ENCODE measurements around the gene PIGP. TPM values are rescaled to one million over a fixed set of nuclear protein-coding genes. Genes with fewer than 3 reads are reported as not detected.

The PIGP gene
- total RNA-seq, 2 donors from 2014 or later: 18.3 to 25.1 TPM

DNA sequence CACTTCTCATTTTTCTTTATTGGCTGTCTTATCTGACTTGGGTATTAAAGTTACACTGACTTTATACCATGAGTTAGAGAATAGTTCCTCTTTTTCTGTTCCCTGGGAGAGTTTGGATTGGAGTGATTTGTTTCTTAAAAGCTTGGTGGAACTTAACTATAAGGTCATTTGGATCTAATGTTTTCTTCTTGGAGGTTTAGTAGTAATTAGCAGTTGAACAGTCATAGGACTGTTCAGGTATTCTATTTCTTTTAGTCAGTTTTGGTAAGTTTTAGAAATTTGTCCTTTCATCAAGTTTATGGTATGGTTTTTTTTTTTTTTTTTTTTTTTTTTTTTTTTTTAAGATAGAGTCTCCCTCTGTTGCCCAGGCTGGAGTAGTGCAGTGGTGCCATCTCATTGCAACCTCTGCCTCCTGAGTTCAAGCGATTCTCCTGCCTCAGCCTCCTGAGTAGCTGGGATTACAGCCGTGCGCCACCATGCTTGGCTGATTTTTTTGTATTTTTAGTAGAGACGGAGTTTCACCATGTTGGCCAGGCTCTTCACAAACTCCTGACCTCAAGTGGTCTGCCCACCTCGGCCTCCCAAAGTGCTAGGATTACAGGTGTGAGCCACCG lies 6.4 kb upstream of the PIGP start:
- DNase-seq: no peak
- peak; percentile 63 for ATAC-seq
- intact Hi-C loops (cut with DNase I, micrococcal nuclease): loop anchor here in 1 of 2 donors (10.0 kb wide), 1 partner anchor 95 kb away; no protein-coding TSS in a partner anchor

DNA sequence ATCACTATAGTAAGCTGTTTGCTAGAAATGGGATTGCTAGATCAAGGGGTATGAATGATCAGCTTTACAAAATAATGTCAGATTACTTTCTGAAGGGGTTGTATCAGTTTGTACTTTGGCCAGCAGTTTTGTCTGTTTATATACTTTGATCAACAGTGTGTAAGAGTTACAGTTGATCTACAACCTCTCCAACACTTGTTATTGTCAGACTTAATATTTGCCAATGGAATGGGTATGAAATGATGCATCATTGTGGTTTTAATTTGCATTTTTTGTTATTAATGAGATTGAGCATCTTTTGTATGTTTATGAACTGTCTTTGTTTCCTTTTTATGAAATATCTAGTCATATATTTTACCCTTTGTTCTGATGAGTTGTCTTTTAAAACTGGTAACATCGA lies 4.5 kb upstream of the PIGP start:
- ATAC-seq: no peak
- DNase-seq: no peak
- intact Hi-C loops (cut with DNase I, micrococcal nuclease): loop anchor here in 1 of 2 donors (10.0 kb wide), 1 partner anchor 93 kb away; no protein-coding TSS in a partner anchor

DNA sequence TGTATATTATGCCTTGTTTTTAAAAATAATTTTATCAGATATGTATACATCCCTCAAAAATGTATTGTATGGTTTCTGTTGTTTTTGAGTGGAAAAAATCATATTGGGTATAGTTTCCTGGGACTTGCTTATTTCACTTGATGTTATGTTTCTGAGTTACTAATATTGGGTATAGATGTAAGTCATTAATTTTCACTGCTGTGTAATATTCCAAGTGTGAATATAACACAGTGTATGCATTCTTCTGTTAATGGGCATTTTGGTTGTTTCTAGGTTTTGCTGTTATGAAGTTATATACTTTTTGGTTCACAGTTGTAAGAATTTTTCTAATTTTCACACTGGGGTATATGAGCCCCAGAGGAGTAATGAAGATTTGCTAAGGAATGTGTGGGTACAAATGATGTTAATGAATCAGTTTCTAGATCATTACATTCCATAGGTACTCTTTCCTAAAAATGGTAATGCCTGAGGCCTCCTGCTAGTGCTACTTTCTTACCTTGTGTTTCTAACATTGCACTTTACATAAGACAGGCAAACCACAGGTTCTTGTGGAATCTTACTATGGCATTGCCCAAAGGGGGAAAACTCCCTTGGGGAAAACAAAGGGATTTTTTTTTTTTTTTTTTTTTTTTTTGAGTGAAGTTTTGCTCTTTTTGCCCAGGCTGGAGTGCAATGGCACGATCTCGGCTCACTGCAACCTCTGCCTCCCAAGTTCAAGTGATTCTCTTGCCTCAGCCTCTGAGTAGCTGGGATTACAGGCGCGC lies 3.4 kb upstream of the PIGP start:
- intact Hi-C loops (cut with DNase I, micrococcal nuclease): loop anchor here in 1 of 2 donors (10.0 kb wide), 1 partner anchor 91 kb away; no protein-coding TSS in a partner anchor
- ATAC-seq: no peak
- no peak for DNase-seq

DNA sequence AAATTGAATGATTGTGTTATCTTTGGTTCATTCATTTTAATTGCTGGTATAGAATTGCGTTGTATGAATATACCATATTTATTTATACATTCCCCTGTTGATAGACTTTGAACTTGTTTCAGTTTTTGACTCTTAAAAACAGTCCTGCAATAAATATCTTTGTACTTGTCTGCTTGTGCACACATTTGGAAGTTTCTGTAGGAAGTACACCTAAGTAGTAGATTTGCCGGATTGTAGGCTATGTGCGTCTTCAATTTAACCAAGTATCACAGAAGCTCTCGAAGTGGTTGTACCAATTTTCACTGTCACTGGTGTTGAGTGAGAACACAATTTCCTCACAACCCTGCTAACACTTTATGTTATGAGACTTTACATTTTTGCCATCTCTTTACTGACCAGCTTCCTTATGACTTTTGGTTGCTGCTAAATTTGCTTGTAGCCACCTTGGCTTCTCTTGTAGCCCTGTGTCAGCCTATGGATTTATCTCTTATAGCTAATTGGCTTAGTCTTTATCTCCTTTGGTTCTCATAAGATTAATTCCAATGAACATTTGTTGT lies 2.4 kb upstream of the PIGP start:
- no peak for ATAC-seq
- intact Hi-C loops (cut with DNase I, micrococcal nuclease): loop anchor here in 1 of 2 donors (10.0 kb wide), 1 partner anchor 90 kb away; no protein-coding TSS in a partner anchor
- DNase-seq: no peak

DNA sequence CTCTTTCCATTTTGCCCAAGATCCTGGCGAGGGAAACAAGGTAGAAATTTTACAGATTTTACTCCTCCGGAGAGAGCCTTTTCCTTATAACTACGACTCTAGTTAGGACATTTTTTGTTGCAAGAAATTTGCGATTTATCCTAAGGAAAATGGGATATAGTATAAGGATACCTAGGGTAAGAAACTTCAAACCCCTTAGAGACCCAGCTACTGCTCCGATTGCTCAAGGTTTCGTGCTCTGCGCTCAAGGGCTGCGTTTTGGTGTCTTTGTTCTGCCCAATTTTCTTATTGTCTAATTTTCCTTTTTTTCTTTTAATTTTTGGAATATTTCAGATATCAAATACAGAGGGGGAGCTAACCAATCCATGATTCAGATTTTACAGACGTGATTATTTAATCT lies 1.7 kb upstream of the PIGP start:
- DNase-seq (no peak), ATAC-seq (no peak)
- intact Hi-C loops (cut with DNase I, micrococcal nuclease): loop anchor here in 1 of 2 donors (10.0 kb wide), 1 partner anchor 90 kb away; no protein-coding TSS in a partner anchor

DNA sequence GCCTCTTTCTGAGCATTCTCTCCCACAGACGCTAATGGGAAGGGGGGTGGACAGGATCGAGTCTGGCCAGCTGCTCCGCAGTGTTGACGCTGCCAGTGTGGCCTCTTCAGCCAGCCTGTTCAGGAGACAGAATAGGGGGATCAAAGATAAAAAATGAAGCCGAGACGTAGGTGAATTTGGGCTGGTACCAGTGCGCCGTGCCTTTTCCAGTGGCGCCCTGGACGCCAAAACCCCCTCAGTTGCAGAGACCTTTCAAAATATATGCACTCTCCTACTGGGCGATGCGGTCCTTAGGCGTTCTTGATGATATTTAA lies 1.3 kb upstream of the PIGP start:
- intact Hi-C loops (cut with DNase I, micrococcal nuclease): loop anchor here in 1 of 2 donors (10.0 kb wide), 1 partner anchor 89 kb away; no protein-coding TSS in a partner anchor
- ATAC-seq (peak; percentile 6), DNase-seq (no peak)

DNA sequence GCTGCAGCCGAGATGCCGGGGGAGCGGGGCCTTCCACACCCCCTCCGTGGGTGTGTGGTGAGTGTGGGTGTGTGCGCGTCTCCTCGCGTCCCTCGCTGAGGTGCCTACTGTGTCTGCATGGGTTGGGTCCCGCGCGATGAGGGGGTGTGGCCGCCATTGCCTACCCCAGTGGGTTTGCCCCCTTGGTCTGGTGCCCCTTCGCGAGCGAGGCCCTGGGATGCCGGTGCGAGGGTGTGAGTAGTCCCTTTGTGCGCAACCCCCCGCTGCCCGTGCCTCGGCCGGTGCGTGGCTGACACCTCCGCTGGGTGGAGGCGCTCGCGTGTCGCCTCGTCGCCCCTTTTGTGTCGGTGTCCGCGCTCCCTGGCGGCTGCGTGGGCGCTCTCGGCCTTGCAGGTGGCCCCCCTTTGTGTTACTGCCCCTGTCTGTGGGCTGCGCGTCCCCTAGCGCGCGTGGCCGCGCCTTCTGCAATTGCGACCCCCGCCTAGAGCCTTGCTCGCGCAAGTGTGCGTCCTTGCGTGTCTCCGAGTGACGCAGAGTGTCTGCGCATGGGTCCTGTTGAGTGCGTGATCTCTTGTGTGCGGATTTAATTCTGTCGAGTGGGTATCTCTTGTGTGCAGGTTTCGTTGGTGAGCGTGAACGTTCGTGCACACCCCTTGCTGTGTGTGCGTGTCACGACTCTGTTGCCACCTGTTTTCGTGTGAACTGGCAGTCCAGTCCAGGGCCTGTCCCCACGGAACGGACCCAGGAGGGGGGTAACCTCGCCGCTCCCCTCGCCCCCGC lies 736 bp upstream of the PIGP start:
- DNase-seq: peak; percentile 60 to 77
- intact Hi-C loops (cut with DNase I, micrococcal nuclease): loop anchor here in 1 of 2 donors (10.0 kb wide), 1 partner anchor 89 kb away; no protein-coding TSS in a partner anchor
- ATAC-seq: peak; percentile 47

DNA sequence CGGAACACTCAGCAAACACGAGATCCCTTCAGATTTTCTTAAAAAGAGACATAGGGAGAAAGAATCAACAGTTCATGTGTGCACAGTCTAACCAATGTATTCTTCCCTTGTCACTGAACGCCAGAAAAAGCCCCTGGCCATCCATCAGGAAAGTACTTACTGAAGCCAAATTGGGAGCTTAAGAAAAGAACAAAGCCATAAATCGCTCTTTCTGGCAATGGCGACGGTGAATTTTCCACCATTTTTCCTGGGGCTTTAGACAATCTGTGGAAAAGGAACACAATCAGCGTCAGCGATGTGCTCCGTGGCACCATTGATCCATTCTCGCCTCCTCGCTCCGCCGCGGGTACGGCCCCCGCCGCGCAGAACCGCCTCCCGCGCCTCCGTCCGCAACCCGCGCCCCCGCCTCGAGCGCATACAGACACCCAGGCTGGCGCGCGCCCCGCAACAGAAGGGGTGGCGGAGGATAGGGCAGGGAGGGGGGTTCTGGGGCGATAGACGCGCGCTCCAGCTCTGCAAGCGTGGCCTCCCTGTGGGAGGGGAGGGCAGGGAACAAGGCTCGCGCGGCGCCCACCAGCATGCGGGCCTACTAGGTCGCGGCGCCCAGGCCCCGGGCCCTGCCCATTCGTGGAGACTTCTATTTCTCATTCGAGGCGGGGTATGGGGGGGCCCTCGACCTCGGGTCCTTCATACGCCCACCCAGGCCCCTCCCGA lies 440 bp downstream of the PIGP start:
- DNase-seq: peak in 1 of 2 donors; percentile 75
- peak; percentile 52 for ATAC-seq
- intact Hi-C loops (cut with DNase I, micrococcal nuclease): loop anchor here in 1 of 2 donors (10.0 kb wide), 1 partner anchor 88 kb away; no protein-coding TSS in a partner anchor

DNA sequence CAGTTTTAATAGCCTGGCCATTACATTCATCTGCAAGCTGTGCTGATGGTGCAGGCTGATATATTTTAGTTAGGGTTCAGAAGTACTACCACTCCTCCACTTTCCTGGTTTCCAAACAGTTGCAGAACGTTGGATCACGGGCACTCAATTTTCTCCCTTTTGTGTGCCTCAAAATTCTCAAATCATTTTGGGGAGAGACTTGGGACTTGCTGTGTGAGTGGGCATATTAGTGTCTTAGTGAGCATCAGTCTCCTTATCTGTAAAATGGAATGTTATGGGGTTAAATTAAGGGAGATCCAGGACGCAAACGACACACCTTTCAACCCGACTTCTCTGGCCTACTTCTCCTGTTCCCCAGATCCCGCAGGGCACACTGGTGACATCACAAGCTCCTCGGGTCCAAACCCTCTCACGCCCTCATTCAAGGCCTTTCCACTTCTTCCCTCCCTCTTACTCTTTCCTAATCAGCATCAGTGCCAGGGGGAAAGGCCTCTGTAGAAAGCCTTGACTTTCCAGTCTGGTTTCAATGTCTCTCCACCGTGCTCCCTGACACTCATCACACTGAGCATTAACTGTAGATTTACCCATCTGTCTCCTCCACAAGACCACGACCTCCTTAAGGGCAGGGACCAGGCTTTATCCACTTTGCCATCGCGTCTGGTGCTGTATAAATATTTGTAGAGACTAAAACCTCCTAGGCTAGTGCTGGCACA lies 1.2 kb downstream of the PIGP start:
- DNase-seq (peak; percentile 50 to 76), ATAC-seq (peak; percentile 18)
- intact Hi-C loops (cut with DNase I, micrococcal nuclease): loop anchor here in 1 of 2 donors (10.0 kb wide), 1 partner anchor 87 kb away; no protein-coding TSS in a partner anchor

DNA sequence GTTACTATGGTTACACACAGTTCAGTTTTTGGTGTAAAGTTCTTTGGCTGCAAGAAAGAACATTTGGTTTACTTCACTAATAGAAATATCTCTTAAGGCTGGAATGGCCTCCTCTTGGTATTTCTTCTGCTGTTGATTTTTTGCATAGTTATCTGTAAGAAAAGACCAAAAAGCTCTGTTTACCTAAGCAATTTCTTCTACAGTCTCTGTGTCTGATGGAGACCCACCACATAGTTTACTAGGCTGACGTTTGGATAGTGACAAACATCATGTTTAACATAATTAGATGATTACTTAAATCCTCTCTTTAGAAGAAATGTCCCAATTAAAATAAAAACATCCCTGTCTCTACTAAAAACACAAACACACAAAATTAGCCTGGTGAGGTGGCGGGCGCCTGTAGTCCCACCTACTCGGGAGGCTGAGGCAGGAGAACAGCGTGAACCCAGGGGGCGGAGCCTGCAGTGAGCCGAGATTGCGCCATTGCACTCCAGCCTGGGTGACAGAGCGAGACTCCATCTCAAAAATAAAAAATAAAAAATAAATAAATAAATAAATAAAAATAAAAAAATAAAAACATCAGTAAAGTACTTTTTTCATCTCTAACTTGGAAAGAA lies 7.2 kb downstream of the PIGP start:
- intact Hi-C loops (cut with DNase I, micrococcal nuclease): no loop called here
- DNase-seq: no peak
- ATAC-seq: no peak

DNA sequence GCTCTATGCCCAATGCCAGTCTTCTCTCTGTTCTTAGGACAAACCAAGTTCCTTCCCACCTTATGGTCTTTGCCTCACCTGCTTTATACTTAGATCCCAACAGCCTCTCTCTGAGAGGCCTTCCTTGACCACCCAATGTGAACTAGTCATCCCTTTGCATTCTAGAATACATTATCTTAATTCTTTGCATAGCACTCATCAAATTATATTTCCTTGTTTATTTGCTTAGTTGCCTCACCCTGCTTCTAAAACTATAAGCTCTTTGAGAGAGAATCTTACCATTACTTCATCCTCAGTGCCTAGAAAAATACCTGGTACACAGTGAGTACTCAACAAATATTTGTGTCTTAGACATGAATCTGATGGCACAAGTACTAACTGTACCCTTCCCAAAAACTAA lies 8.0 kb downstream of the PIGP start:
- ATAC-seq (no peak), DNase-seq (no peak)
- intact Hi-C loops (cut with DNase I, micrococcal nuclease): no loop called here

DNA sequence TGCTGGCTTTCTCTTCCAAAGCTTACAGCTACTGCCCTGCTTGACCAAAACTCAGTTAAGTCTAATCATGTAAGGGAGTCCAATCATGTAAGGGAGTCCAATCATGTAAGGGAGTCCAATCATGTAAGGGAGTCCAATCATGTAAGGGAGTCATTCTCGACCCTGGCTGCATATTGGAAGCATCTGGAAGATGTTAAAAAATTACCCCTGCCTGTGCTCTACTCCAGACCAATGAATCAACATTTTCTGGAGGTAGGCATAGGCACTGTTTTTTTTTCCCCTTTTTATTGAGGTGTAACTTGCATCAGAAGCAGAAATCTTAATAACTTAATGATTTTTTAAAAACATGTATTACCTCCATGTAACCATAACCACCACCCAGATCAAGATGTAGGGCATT lies 9.4 kb downstream of the PIGP start:
- ATAC-seq (no peak), DNase-seq (no peak)
- intact Hi-C loops (cut with DNase I, micrococcal nuclease): no loop called here

DNA sequence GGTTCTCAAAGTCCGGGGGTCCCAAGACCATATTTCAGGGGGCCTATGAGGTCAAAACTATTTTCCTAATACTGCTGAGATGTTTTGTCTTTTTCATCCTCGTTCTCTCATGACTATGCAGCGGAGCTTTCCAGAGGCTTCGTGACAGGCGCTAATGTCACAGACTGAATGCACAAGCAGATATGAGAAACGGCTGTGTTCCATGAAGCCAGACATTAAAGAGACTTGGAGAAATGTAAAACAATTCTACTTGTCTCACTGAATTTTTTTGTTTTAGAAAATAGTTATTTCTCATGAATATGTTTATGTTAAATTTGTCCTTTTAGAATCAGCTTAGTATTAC lies 10.3 kb downstream of the PIGP start:
- DNase-seq (no peak), ATAC-seq (no peak)
- intact Hi-C loops (cut with DNase I, micrococcal nuclease): no loop called here

DNA sequence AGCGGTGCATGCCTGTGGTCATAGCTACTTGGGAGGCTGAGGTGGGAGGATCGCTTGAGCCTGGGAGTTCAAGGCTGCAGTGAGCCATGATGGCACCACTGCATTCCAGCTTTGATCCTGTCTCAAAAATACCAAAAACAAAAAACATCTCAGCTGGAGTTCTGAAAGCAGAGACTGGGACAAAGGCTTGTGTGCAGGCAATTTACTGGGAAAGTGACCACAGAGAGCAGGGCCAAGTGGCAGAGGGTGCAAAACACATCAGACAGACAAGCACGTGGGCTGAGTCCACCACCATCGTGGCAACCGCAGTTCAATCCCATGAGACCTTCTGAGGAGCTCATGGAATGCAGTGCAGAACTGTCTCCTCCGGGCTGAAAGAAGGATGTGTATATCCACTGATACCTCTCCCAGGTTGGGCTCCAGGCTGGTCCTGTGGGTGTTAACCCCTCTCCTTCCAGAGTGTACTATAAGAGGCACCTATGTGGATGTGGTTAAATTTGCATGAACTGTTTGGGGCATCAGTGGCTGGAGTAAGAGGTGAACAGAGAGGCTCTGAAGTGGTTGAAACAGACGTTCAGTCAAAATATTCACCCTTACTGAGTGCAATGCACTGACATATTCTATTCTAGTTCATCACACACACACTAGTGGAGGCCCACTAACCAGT lies 10.8 kb downstream of the PIGP start:
- DNase-seq (no peak), ATAC-seq (no peak)
- intact Hi-C loops (cut with DNase I, micrococcal nuclease): no loop called here

DNA sequence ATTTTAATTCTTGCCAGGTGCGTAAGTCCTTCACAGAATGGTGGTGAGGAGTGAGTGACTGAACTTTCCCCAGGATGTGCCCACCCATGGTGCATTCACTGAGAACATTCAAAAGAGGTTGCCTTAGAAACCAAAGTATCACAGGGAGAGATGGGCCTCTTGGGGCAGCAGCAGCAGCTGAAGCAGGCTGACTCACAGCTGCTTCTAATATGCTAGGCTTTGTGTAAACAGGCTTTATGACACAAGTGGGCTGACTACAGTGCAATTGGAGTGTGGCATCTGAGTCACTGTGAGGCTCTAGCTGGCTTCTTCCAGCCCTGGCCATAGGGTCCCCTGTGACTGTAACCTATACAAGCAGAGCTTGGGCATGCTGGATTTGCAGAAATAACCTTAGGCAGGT lies 12.6 kb downstream of the PIGP start:
- ATAC-seq (peak; percentile 99), DNase-seq (peak; percentile 46 to 69)
- intact Hi-C loops (cut with DNase I, micrococcal nuclease): no loop called here

DNA sequence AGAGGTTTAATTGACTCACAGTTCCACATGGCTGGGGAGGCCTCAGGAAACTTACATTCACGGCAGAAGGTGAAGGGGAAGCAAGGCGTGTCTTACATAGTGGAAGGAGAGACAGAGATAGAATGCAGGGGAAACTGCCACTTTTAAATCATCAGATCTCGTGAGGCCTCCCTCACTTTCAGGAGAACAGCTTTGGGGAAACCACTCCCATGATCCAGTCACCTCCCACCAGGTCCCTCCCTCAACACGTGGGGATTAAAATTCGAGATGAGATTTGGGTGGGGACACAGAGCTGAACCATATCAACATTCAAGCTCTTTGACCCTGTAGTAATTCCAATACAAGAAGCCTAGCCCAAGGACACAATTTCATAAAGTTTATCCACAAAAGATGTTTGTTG lies 13.7 kb downstream of the PIGP start:
- intact Hi-C loops (cut with DNase I, micrococcal nuclease): no loop called here

DNA sequence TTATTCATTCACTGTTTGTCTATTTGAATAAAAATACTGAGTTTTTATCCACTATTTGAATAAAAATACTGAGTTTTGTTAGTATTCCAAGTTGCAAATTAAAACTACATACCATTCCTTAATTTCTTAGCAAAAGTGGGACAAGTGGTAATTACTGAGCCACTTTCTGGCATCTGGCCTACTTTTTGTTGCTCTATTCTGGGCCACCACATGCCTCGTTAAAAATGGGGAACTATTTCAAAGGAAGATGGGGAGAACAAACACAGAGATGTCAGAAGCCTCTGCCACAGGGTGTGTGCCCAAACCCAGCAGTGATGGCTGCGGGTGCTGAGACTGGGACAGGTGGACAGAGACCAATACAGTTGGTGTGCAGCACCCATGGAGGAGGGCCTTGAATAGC lies 14.6 kb downstream of the PIGP start:
- intact Hi-C loops (cut with DNase I, micrococcal nuclease): no loop called here
- no peak for ATAC-seq
- DNase-seq: no peak

More for the DNA sequence above, 13.7 kb downstream of the PIGP start:
- ATAC-seq (no peak), DNase-seq (no peak)
